ENCODE measurements around the gene QSOX2. TPM values are rescaled to one million over a fixed set of nuclear protein-coding genes. Genes with fewer than 3 reads are reported as not detected.

The QSOX2 gene
- total and polyA plus RNA-seq, 2 experiments from 2014 or later, result 9.2 to 29.2 TPM

DNA sequence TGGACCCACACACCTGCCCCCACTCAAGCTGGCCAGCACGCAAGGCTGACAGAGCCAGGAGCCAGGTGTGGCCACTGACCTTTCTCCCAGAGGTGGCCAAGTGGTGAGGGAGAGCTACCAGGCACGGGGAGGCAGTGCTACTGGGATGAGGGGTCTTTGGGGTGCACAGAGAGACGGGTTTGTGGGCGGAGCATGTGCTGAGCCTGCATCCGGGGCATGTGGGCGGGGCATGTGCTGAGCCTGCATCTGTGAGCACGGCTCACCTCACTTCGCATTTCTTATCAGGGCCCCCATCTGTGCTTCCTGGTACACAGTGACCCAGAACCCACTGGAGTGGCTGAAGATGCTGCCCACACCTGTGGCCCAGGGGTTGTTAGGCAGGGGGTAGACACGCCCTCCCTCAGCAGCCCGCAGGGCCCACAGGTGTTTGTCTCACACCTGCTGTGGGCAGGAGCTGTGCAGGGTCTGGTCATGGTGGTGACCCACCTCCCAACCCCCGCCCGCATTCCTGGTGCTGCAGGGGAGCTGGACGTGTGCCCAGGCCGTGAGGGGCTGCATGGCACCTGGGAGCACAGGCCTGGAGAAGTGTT is 36.8 kb upstream of the QSOX2 start (continued):
- TF ChIP-seq REST (IDR thresholded peaks at IDR 0.05; ENCODE audit: unreplicated experiment) (no peak), CREB1 (CRISPR knock-in tag; IDR thresholded peaks at IDR 0.05; ENCODE audit: low read depth) (no peak), ETS1 (IDR thresholded peaks at IDR 0.05) (no peak), JUNB (IDR thresholded peaks at IDR 0.05; ENCODE audit: unreplicated experiment) (no peak), POLR2AphosphoS5 (IDR thresholded peaks at IDR 0.05; ENCODE audit: low read depth) (no peak), ZNF114 (CRISPR knock-in tag; IDR thresholded peaks at IDR 0.05) (no peak)

- no peaks in the 10 kb centered on the region for H3K79me2 ChIP-seq (replicated peaks; ENCODE audit: insufficient read depth)
- Mint-ChIP-seq H3K27ac (no peak overlapping the region), H3K36me3 (ENCODE audit: low read depth) (no peaks in the 10 kb centered on the region), H3K9me3 (peaks cover 3% of the 10 kb centered on the region; the same call in 1 of the 3 replicates), H3K4me3 (no peak overlapping the region), H3K27me3 (ENCODE audit: insufficient read depth, low read depth, poor library complexity) (peaks cover 4% of the 10 kb centered on the region), H3K4me1 (peaks cover 4% of the 10 kb centered on the region; the same call in 1 of the 3 replicates)
- DNase-seq (ENCODE audit: low spot score) (no peak), ATAC-seq (no peak)
- H3K4me3 ChIP-seq, result no peak overlapping the region
- H3K27me3 ChIP-seq (ENCODE audit: insufficient read depth), result no peaks in the 10 kb centered on the region
- H4K20me1 ChIP-seq (replicated peaks; ENCODE audit: insufficient read depth), result no peaks in the 10 kb centered on the region
- H3K9me2 ChIP-seq (ENCODE audit: insufficient read depth), result no peaks in the 10 kb centered on the region
- no peaks in the 10 kb centered on the region for H3K4me1 ChIP-seq (ENCODE audit: insufficient read depth)
- no peaks in the 10 kb centered on the region for H3F3A ChIP-seq (replicated peaks; ENCODE audit: low read depth)
- H2AFZ ChIP-seq, result no peak overlapping the region
- no peak overlapping the region for H3K27ac ChIP-seq (ENCODE audit: low read depth)
- no peak overlapping the region for H3K4me2 ChIP-seq
- no peaks in the 10 kb centered on the region for H3K36me3 ChIP-seq (ENCODE audit: insufficient read depth)
- TF ChIP-seq ZNF114 (CRISPR knock-in tag; IDR thresholded peaks at IDR 0.05), result no peak
- no peak for TF ChIP-seq STAT1 (IDR thresholded peaks at IDR 0.05; ENCODE audit: unreplicated experiment)
- no peak for TF ChIP-seq ZNF331 (CRISPR knock-in tag; IDR thresholded peaks at IDR 0.05; ENCODE audit: low read depth)
- no peak for TF ChIP-seq REST (IDR thresholded peaks at IDR 0.05; ENCODE audit: unreplicated experiment)
Measured at GRCh38 chr9:136281421-136282271, 36.0 kb upstream of the QSOX2 start.
